Adipose tissue (tissue), 3 donors: Measurements from ENCODE around the gene TMEM208. TPM values are rescaled to one million over a fixed set of nuclear protein-coding genes. Genes with fewer than 3 reads are reported as not detected.
A peak's percentile ranks its signal among the peaks of the same experiment; 100 is the strongest.

Experiments used
- H3K27ac ChIP-seq: one replicate; pipeline ENCODE4 v1.5.1; 2013; ENCODE audit warnings: low read depth, low read length
- WGBS, 3 donors: extraction: QIAGEN DNeasy Blood & Tissue Kit; methylation state at CpG; one replicate each; pipeline ENCODE4 v1.1.7; 2013; 5-methylcytosine and 5-hydroxymethylcytosine counted together
- polyA plus RNA-seq, 3 donors: library from polyadenylated mRNA; stranded (reverse); fragments of 200-250 nt; gene quantifications; one replicate each; pipeline ENCODE4 v1.2.3, GENCODE V29; 2013
- donor health status: healthy with polysubstance abuse.
- donor health status: Bipolar disorder and iron deficiency.
- donor health status: healthy.

Gene TMEM208
- 10 to 100 TPM; 65.4 to 77.4 (median 75.5) TPM for polyA plus RNA-seq

GRCh38 chr16:67226804-67227566 is at the start of gene TMEM208:
TMEM208 (plus strand) TSS chr16:67227130; CDS start chr16:67227219, 89 bp downstream.
- WGBS, 3 donors: 0% methylated on average over 40 to 46 of the region's 46 CpGs
- peak within 1 kb of the TSS; percentile 17 for H3K27ac ChIP-seq

GRCh38 chr16:67177743-67178699 is 48.9 kb upstream of the TMEM208 start:
- WGBS, 3 donors: 2 to 6% (median 5%) methylated on average over 57 to 73 of the region's 73 CpGs
- no peak overlapping the region for H3K27ac ChIP-seq

GRCh38 chr16:67179421-67180080 is 47.4 kb upstream of the TMEM208 start:
- 87 to 95% (median 91%) methylated on average over 13 of the region's 13 CpGs for WGBS, 3 donors
- H3K27ac ChIP-seq: no peak overlapping the region

- WGBS, 3 donors: 88 to 95% (median 92%) methylated on average over 16 of the region's 16 CpGs
- no peak overlapping the region for H3K27ac ChIP-seq
Observed at GRCh38 chr16:67180166-67180565, 46.8 kb upstream of the TMEM208 start.

GRCh38 chr16:67181346-67181745 is 45.6 kb upstream of the TMEM208 start:
- 49 to 55% (median 52%) methylated on average over 2 of the region's 2 CpGs for WGBS, 3 donors
- H3K27ac ChIP-seq: no peak overlapping the region

- no peak overlapping the region for H3K27ac ChIP-seq
- 67 to 91% (median 72%) methylated on average over 2 of the region's 2 CpGs for WGBS, 3 donors
Observed at GRCh38 chr16:67182288-67182687, 44.6 kb upstream of the TMEM208 start.

GRCh38 chr16:67183284-67183626 is 43.7 kb upstream of the TMEM208 start:
- no peak overlapping the region for H3K27ac ChIP-seq
- WGBS, 3 donors: 5 to 8% (median 7%) methylated on average over 11 of the region's 11 CpGs

GRCh38 chr16:67183627-67184452 is 43.1 kb upstream of the TMEM208 start, which contains the start of gene MATCAP1:
MATCAP1 (minus strand) TSS chr16:67183963; CDS start chr16:67180610, 3,353 bp downstream.
- WGBS, 3 donors: 0% methylated on average over 57 to 77 of the region's 77 CpGs
- H3K27ac ChIP-seq: no peak within 1 kb of the TSS

- H3K27ac ChIP-seq: no peak overlapping the region
- 8 to 11% (median 10%) methylated on average over 48 to 59 of the region's 59 CpGs for WGBS, 3 donors
Observed at GRCh38 chr16:67184453-67184994, 42.4 kb upstream of the TMEM208 start.

GRCh38 chr16:67184995-67185650 is 41.8 kb upstream of the TMEM208 start:
- WGBS, 3 donors: 12 to 21% (median 17%) methylated on average over 41 to 43 of the region's 43 CpGs
- H3K27ac ChIP-seq: no peak overlapping the region

- no peak overlapping the region for H3K27ac ChIP-seq
- WGBS, 3 donors: 7 to 9% (median 8%) methylated on average over 12 of the region's 12 CpGs
Observed at GRCh38 chr16:67185651-67186134, 41.2 kb upstream of the TMEM208 start.

- no peak overlapping the region for H3K27ac ChIP-seq
- 58 to 62% (median 60%) methylated on average over 5 of the region's 5 CpGs for WGBS, 3 donors
Observed at GRCh38 chr16:67186550-67186950, 40.4 kb upstream of the TMEM208 start.

- H3K27ac ChIP-seq: no peak overlapping the region
- 78 to 87% (median 85%) methylated on average over 20 to 26 of the region's 26 CpGs for WGBS, 3 donors
Observed at GRCh38 chr16:67187175-67187890, 39.6 kb upstream of the TMEM208 start.

- no peak overlapping the region for H3K27ac ChIP-seq
- 73 to 85% (median 77%) methylated on average over 4 of the region's 4 CpGs for WGBS, 3 donors
Observed at GRCh38 chr16:67188323-67188722, 38.6 kb upstream of the TMEM208 start.

- WGBS, 3 donors: 90 to 93% (median 91%) methylated on average over 12 to 15 of the region's 15 CpGs
Observed at GRCh38 chr16:67188798-67189197, 38.1 kb upstream of the TMEM208 start.

GRCh38 chr16:67190041-67190440 is 36.9 kb upstream of the TMEM208 start, which contains the start of gene EXOC3L1:
EXOC3L1 (minus strand) TSS chr16:67190136; CDS start chr16:67189676, 460 bp downstream.
- 31 to 40% (median 39%) methylated on average over 6 of the region's 6 CpGs for WGBS, 3 donors
- no peak within 1 kb of the TSS for H3K27ac ChIP-seq

More at GRCh38 chr16:67188798-67189197, 38.1 kb upstream of the TMEM208 start:
- no peak overlapping the region for H3K27ac ChIP-seq
